Fibroblast of the aortic adventitia (primary cell): ENCODE data around the gene FEM1C. TPM values are rescaled to one million over a fixed set of nuclear protein-coding genes. Genes with fewer than 3 reads are reported as not detected.

Source experiments
- DNase-seq: peaks from one replicate; pipeline ENCODE4 v3.0.0-alpha.2; 2010; ENCODE audit warnings: low read depth
- H3K4me3 ChIP-seq: 2 replicates; pipeline ENCODE4 v1.5.1; 2011; ENCODE audit warnings: low read depth, mild to moderate bottlenecking, control low read depth, low read length, moderate library complexity
- total RNA-seq: library from RNA; depleted of rRNA; stranded (reverse); fragments of >200 nt; gene quantifications from 2 replicates; pipeline ENCODE4 v1.2.3, GENCODE V29; 2012; ENCODE audit warnings: low replicate concordance
- TF ChIP-seq, protein P1 (sequence below): IDR thresholded peaks from 2 replicates; pipeline ENCODE4 v1.5.1; 2011; ENCODE audit warnings: mild to moderate bottlenecking, low read length, control low read depth, inconsistent platforms; ENCODE audit not compliant: insufficient read depth

FEM1C gene
- total RNA-seq, 1 donor, result 31.7 TPM

DNA sequence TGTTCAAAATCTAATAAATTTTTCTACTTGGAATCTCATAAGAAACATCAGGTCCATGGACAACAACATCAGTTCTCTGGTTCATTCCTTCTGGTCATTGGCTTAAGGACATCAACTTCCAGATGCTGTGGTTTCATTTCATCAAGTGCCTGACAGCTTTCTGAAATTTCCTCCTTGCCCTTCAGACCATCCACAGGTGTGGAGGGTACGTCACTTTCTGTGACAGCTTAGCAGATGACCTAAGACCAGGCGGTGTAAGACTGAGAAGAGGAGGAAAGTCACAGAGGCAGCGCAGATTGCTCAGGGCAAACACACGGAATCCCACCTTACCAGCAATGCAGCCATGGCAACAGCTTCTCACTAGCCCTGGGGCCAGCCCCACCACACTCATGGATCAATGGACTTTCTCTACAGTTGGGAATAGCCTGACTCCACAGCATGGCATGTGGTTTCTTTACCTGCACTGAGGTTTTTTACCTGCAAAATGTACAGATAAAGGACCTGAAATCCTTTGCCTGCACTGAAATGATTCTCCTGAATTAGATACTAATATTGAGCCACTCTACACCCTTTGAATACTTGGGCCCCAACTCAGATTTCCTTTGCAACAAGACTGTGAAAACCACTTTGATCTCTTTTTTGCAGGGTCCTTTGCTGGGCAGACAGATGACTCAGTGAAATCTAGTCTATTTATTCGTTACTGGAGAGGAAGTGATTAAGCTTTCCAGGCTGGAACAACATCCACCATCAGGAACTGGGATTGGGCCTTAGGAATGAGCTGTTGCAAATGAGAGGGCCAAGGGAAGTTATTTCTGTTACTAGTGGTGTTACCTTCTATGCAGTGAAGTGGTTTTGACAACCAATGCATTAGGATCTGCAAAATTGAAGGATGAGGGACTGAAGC is 30.8 kb upstream of the FEM1C start:
- H3K4me3 ChIP-seq, result no peak overlapping the region
- TF ChIP-seq, protein P1, sequence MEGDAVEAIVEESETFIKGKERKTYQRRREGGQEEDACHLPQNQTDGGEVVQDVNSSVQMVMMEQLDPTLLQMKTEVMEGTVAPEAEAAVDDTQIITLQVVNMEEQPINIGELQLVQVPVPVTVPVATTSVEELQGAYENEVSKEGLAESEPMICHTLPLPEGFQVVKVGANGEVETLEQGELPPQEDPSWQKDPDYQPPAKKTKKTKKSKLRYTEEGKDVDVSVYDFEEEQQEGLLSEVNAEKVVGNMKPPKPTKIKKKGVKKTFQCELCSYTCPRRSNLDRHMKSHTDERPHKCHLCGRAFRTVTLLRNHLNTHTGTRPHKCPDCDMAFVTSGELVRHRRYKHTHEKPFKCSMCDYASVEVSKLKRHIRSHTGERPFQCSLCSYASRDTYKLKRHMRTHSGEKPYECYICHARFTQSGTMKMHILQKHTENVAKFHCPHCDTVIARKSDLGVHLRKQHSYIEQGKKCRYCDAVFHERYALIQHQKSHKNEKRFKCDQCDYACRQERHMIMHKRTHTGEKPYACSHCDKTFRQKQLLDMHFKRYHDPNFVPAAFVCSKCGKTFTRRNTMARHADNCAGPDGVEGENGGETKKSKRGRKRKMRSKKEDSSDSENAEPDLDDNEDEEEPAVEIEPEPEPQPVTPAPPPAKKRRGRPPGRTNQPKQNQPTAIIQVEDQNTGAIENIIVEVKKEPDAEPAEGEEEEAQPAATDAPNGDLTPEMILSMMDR, result no peak
- DNase-seq, result peak; percentile 70

DNA sequence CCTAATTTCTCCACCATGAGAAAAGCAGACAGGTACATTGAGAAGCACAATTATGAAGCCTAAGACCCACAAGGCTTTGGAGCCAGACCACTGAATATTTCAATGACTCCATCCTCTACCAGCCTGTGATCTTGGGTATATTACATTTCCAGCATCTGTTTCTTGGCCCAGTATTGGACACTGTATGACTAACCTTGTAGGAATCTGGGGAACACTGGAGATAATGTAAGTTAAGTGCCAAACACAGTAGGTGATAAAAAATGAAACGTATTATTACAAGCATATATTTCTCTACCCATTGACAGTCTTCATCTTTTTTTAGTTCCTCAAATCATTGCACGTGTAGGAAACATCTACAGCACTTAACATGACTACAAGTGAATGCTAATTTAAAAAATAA is 28.6 kb upstream of the FEM1C start:
- DNase-seq, result peak; percentile 70
- H3K4me3 ChIP-seq, result no peak overlapping the region
- TF ChIP-seq, protein P1, result no peak

DNA sequence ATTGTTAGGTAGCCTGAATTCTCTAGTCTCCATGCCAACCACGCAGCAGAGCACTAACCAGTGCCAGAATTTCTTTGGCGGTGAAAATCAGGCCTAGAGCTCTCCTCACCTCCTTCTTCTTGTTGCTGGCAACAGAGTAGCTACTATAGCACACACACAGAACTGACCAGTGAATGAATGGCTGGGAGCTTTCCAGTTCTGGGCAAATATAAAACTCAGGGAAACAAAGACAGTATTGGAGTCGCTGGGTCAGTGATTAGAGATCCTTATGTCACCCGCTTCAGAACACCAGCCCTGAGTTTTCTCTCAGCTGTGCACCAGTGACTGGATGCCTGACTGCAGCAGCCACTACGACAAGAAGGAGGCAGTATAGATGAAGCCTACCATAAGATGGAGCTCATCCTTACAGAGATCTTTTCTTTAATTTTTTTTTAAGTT is 26.9 kb upstream of the FEM1C start:
- no peak overlapping the region for H3K4me3 ChIP-seq
- TF ChIP-seq, protein P1, result no peak
- peak; percentile 53 for DNase-seq

DNA sequence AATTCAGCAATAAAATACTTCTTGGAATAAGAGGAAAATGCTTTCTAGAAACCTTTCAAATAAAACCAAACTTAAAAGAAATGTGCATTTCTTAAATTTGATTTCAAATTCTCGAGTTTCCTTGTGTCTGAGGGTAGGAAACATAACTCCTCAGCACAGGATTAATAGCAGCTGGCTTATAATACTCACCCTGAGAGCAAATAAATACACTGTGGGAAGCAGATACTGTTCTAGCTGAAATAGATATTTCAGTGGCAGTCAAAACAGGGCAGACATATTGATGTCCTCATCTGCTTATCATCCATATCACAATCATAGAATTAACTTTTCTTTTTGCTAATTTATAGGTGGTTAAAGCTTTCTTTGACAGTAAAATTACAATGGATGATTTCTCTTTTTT is 24.1 kb upstream of the FEM1C start:
- TF ChIP-seq, protein P1, result no peak
- no peak overlapping the region for H3K4me3 ChIP-seq
- no peak for DNase-seq

DNA sequence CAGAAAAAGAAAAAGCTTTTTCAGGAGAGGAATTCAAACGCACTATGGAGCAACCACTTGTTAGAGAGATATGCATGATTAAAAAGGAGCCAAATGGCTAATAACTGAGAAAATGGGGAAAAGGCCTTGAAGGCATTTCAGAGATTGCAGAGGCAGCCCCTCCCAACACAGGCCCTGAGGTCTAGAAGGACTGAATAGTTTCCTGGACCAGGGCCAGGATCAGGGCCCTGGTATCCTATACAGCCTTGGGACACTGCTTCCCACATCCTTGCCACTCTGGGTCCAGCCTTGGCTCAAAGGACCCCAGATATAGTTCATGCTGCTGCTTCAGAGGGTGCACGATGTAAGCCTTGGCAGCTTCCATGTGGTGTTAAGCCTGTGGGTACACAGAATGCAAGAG is 20.7 kb upstream of the FEM1C start:
- no peak for DNase-seq
- no peak overlapping the region for H3K4me3 ChIP-seq
- TF ChIP-seq, protein P1, result no peak

DNA sequence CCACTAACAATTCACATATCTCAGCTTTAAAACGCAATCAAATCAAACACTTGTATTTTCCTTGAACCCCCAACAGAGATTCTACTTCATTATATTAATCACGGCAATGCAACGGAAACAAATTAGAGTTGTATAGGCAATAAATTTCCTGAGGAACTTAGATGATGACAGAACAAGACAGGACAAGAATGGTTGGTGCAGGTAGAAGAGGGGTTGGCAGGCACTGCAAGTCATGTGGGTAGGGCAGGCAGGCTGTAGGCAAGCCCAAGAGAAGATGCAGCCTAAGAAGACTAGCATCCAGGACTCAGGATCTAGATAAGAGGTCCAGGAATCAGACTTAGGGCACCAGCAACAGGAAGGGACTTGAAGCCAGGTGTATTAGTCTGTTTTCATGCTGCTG is 16.6 kb upstream of the FEM1C start:
- TF ChIP-seq, protein P1, result no peak
- no peak for DNase-seq
- H3K4me3 ChIP-seq, result no peak overlapping the region
